NB4 (cell line): Measurements from ENCODE around the gene ZNF708.
"Not testable (repeated sequence)": the region's sequence is repeated elsewhere in the genome, so short reads cannot be mapped to it uniquely, and the experiment has no call there.

Source experiments
- DNase-seq: peaks from one replicate; pipeline ENCODE4 v3.0.0; 2010; ENCODE audit warnings: low read depth
- H3K4me3 ChIP-seq: one replicate; pipeline ENCODE4 v1.5.1; 2011; ENCODE audit warnings: mild to moderate bottlenecking, low read depth, low read length, moderate library complexity
- MYC ChIP-seq: IDR thresholded peaks from 2 replicates; pipeline ENCODE4 v1.6.1; 2011; ENCODE audit warnings: low read depth, low read length
- POLR2A ChIP-seq: IDR thresholded peaks from 2 replicates; pipeline ENCODE4 v1.6.1; 2011; ENCODE audit warnings: mild to moderate bottlenecking; ENCODE audit not compliant: insufficient read length; ENCODE audit errors: extremely low read depth
- TF ChIP-seq, protein P1 (sequence below): IDR thresholded peaks from 2 replicates; pipeline ENCODE4 v1.6.1; 2011; ENCODE audit warnings: low read depth, low read length
- TF ChIP-seq, protein P2 (sequence below): IDR thresholded peaks from one replicate; pipeline ENCODE4 v1.5.1; 2012; ENCODE audit warnings: low read depth, low read length

The ZNF708 gene

DNA sequence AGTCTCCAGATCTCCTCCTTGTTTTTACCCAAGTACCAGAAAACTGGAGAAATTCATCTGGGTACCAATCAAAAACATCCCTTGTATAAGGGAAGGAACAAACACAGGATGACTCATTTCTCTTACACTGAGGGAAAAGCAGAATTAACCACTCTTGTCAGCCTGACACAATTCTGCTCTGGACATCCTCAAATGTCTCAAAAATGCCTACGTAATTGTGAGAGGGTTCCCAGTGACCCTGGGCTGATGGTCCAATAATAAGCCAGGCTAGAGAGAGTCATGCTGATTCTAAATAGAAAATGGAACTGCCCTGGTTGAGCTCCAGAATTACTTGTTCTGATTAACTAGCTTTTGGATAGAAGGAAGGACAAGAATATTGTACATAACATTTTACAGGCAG is 14.5 kb downstream of the ZNF708 start:
- no peak for TF ChIP-seq POLR2A
- no peak for TF ChIP-seq MYC
- DNase-seq: peak; percentile 12
- no peak overlapping the region for H3K4me3 ChIP-seq

DNA sequence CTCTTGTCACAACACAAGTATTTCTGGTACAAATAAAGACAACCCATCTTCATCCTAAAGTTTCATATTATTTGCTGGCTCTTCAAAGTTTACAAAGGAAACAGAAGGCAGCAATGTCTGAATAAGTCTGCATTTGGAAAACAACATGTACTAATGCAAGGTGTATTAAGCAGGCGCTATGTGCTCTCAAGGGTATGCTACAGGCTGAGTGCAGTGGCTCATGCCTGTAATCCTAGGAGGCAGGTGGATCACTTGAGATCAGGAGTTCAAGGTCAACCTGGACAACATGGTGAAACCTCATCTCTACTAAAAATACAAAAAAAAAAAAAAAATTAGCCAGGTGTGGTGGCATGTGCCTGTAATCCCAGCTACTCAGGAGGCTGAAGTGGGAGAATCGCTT is 16.4 kb downstream of the ZNF708 start:
- DNase-seq, H3K4me3 ChIP-seq: not testable (repeated sequence)

DNA sequence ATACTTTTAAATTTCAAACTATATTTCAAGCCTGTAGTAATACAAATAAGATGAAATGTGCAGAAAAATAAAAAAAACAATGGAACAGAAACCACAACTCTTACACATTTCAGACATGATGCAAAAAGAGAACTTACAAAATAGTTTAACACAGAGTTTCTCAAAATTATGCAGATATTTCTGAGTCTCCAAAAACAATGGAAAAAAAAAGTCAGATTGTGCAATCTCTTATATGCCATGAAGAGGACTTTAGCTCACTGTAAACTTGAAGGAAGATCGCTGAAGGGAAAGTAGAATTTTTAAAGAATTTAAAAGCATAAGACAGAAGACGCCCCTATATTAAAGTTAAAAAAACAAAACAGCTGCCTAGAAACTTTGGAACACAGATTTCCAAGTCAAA is 20.4 kb downstream of the ZNF708 start:
- H3K4me3 ChIP-seq: no peak overlapping the region
- TF ChIP-seq POLR2A (no peak), MYC (no peak)
- TF ChIP-seq, protein P1, sequence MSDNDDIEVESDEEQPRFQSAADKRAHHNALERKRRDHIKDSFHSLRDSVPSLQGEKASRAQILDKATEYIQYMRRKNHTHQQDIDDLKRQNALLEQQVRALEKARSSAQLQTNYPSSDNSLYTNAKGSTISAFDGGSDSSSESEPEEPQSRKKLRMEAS: no peak
- TF ChIP-seq, protein P2, sequence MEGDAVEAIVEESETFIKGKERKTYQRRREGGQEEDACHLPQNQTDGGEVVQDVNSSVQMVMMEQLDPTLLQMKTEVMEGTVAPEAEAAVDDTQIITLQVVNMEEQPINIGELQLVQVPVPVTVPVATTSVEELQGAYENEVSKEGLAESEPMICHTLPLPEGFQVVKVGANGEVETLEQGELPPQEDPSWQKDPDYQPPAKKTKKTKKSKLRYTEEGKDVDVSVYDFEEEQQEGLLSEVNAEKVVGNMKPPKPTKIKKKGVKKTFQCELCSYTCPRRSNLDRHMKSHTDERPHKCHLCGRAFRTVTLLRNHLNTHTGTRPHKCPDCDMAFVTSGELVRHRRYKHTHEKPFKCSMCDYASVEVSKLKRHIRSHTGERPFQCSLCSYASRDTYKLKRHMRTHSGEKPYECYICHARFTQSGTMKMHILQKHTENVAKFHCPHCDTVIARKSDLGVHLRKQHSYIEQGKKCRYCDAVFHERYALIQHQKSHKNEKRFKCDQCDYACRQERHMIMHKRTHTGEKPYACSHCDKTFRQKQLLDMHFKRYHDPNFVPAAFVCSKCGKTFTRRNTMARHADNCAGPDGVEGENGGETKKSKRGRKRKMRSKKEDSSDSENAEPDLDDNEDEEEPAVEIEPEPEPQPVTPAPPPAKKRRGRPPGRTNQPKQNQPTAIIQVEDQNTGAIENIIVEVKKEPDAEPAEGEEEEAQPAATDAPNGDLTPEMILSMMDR: no peak
- peak; percentile 6 for DNase-seq

DNA sequence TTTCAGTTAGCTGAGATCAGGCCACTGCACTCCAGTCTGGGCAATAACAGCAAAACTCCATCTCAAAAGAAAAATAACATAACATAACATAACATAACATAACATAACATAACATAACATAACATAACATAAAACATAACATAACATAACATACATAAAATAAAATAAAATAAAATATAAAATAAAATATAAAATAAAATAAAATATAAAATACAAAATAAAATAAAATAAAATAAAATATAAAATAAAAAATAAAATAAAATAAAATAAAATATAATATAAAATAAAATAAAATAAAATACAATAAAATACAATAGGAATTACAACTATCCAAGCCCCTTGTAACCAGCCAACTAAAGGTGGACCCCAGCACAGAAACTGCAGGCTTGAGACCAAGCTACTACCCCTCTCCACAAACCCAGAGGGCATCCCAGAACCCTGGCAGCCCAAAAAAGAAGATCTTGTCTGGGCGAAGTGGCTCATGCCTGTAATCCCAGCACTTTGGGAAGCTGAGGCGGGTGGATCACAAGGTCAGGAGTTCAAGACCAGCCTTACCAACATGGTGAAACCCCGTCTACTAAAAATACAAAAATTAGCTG is 22.2 kb downstream of the ZNF708 start:
- not testable (repeated sequence) for H3K4me3 ChIP-seq, DNase-seq

DNA sequence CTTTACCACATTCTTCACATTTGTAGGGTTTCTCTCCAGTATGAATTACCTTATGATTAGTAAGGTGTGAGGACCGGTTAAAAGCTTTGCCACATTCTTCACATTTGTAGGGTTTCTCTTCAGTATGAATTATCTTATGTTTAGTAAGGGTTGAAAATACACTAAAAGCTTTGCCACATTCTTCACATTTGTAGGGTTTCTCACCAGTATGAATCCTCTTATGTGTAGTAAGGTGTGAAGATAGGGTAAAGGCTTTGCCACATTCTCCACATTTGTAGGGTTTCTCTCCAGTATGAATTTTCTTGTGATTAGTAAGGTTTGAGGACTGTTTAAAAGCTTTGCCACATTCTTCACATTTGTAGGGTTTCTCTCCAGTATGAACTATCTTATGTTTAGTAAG is 35.4 kb downstream of the ZNF708 start:
- not testable (repeated sequence) for H3K4me3 ChIP-seq, DNase-seq

DNA sequence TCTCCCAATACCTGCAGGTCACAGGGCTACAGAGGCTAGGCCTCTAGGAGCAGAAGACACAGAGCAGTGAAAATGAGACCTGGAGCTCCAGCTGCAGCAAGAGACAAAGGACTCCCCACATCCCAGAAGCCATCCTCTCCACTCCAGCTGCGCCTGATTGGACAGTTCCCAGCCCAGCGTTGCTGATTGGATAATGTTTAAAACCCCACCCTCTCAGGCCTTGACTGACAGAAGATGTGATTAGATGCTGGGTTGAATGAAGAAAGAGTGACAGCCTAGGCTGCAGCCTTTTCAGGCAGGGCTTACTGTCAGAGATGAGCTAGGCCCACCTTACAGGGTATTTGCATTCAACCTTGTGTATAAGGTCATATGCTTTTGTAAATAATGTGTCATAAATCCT is 59.4 kb downstream of the ZNF708 start:
- H3K4me3 ChIP-seq: no peak overlapping the region
- no peak for TF ChIP-seq MYC
- TF ChIP-seq, protein P2: no peak
- no peak for DNase-seq

DNA sequence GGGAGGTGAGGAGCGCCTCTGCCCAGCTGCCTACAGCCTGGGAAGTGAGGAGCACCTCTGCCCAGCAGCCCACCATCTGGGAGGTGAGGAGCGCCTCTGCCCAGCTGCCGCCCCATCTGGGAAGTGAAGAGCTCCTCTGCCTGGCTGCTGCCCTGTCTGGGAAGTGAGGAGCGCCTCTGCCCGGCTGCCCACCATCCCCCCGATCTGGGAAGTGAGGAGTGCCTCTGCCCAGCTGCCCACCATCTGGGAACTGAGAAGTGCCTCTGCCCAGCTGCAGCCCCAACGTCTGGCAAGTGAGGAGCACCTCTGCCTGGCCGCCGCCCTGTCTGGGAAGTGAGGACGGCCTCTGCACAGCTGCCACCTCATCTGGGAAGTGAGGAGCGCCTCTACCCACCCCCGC is 64.3 kb downstream of the ZNF708 start:
- TF ChIP-seq, protein P1: no peak
- TF ChIP-seq POLR2A: no peak
- TF ChIP-seq MYC: no peak
- TF ChIP-seq, protein P2: no peak
- DNase-seq: no peak

DNA sequence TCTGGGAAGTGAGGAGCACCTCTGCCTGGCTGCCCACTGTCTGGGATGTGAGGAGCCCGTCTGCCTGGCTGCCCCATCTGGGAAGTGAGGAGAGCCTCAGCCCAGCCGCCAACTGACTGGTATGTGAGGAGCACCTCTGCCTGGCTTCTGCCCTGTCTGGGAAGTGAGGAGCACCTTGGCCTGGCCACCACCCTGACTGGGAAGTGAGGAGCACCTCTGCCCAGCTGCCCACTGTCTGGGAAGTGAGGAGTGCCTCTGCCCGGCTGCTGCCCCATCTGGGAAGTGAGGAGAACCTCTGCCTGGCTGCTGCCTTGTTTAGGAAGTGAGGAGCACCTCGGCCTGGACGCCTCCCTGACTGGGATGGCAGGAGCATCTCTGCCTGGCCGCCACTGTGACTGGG is 64.8 kb downstream of the ZNF708 start:
- TF ChIP-seq, protein P1: no peak
- TF ChIP-seq POLR2A (no peak), MYC (no peak)
- TF ChIP-seq, protein P2: no peak
- H3K4me3 ChIP-seq: no peak overlapping the region
- DNase-seq: no peak

More for the DNA sequence above, 64.3 kb downstream of the ZNF708 start:
- H3K4me3 ChIP-seq: no peak overlapping the region

DNA sequence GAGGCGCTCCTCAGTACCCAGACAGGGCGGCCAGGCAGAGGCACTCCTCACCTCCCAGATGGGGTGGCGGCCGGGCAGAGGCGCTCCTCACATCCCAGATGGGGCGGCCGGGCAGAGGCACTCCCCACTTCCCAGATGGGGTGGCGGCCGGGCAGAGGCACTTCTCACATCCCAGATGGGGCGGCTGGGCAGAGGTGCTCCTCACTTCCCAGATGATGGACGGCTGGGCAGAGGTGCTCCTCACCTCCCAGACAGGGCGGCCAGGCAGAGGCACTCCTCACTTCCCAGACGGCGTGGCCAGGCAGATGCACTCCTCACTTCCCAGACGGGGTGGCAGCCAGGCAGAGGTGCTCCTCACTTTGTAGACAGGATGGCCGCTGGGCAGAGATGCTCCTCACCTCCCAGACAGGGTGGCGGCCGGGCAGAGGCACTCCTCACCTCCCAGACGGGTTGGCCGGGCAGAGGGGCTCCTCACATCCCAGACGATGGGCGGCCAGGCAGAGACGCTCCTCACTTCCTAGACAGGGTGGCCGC is 68.3 kb downstream of the ZNF708 start:
- H3K4me3 ChIP-seq, DNase-seq: not testable (repeated sequence)
